CD4-positive, CD25-positive, alpha-beta regulatory T cell (primary cell): Measurements from ENCODE around the gene TPRX1. TPM values are rescaled to one million over a fixed set of nuclear protein-coding genes. Genes with fewer than 3 reads are reported as not detected.
"Not testable (repeated sequence)": the region's sequence is repeated elsewhere in the genome, so short reads cannot be mapped to it uniquely, and the experiment has no call there.

ENCODE experiments used
- ATAC-seq, 2 donors: fragments of 150-1000 bp; cut with Tn5 transposase; one replicate each; pipeline ENCODE4 v1.10.0; 2021; ENCODE audit warnings: low read depth in 2 of 2, moderate number of reproducible peaks in 2 of 2, moderate library complexity in 1 of 2
- DNase-seq, 3 donors: peaks; one replicate each; pipeline versions ENCODE4 v3.0.0 to v3.0.0-alpha.2; 2012 to 2022; ENCODE audit warnings: mixed read lengths in 1 of 3
- H3K27ac ChIP-seq: one replicate; pipeline ENCODE4 v1.7.0; 2013; ENCODE audit warnings: mild to moderate bottlenecking, low read length; ENCODE audit not compliant: insufficient read depth, poor library complexity, severe bottlenecking
- H3K27me3 ChIP-seq: one replicate; pipeline ENCODE4 v1.7.0; 2013; ENCODE audit warnings: low read length; ENCODE audit not compliant: control insufficient read depth, insufficient read depth
- H3K36me3 ChIP-seq: one replicate; pipeline ENCODE4 v1.7.0; 2013; ENCODE audit warnings: mild to moderate bottlenecking, low read length, moderate library complexity; ENCODE audit not compliant: control insufficient read depth, insufficient read depth
- H3K4me1 ChIP-seq: 2 replicates; pipeline ENCODE4 v1.7.0; 2013; ENCODE audit warnings: mild to moderate bottlenecking, low read length; ENCODE audit not compliant: insufficient read depth, control insufficient read depth, poor library complexity, severe bottlenecking
- H3K4me3 ChIP-seq: one replicate; pipeline ENCODE4 v1.7.0; 2013; ENCODE audit warnings: low read depth, mild to moderate bottlenecking, low read length, moderate library complexity
- H3K9me3 ChIP-seq, 2 experiments: 1 replicate in 1 of 2; 2 replicates in 1 of 2; pipeline ENCODE4 v1.7.0; 2013; ENCODE audit warnings: low read length in 2 of 2, mild to moderate bottlenecking in 1 of 2, moderate library complexity in 1 of 2; ENCODE audit not compliant: control insufficient read depth in 2 of 2
- H3K27ac Mint-ChIP-seq, 3 donors: one replicate each; pipeline ENCODE4 v1.8.0; 2020 to 2022; ENCODE audit warnings: mild to moderate bottlenecking in 3 of 3, mixed read lengths in 3 of 3, moderate library complexity in 2 of 3
- H3K27me3 Mint-ChIP-seq: one replicate; pipeline ENCODE4 v1.8.0; 2022; ENCODE audit warnings: mild to moderate bottlenecking, mixed read lengths
- H3K36me3 Mint-ChIP-seq: one replicate; pipeline ENCODE4 v1.8.0; 2020; ENCODE audit warnings: mixed read lengths
- H3K4me1 Mint-ChIP-seq, 4 donors: one replicate each; pipeline ENCODE4 v1.8.0; 2020 to 2022; ENCODE audit warnings: mixed read lengths in 4 of 4, mild to moderate bottlenecking in 1 of 4
- H3K4me3 Mint-ChIP-seq, 4 donors: one replicate each; pipeline ENCODE4 v1.8.0; 2020 to 2022; ENCODE audit warnings: mild to moderate bottlenecking in 4 of 4, mixed read lengths in 4 of 4, moderate library complexity in 3 of 4
- H3K9me3 Mint-ChIP-seq, 7 donors: one replicate each; pipeline ENCODE4 v1.8.0; 2020 to 2022; ENCODE audit warnings: mixed read lengths in 7 of 7, mild to moderate bottlenecking in 3 of 7, moderate library complexity in 2 of 7
- polyA plus RNA-seq, 4 donors: library from polyadenylated mRNA; unstranded; fragments of 300-500 nt; fragmentation: Illumina TruSeq; gene quantifications; one replicate each; pipeline ENCODE4 v1.2.3, GENCODE V29; 2021
- total RNA-seq: library from RNA; stranded (reverse); gene quantifications from one replicate; pipeline ENCODE4 v1.2.3, GENCODE V29; 2022

Gene TPRX1
- total and polyA plus RNA-seq, 5 donors from 2014 or later, result not detected

GRCh38 chr19:47787307-47787706, 17.0 kb downstream of the TPRX1 start:
- H3K27ac Mint-ChIP-seq, result peak overlapping the region in 1 of 3 donors; percentile 32
- not testable (repeated sequence) for H3K4me3 ChIP-seq, H3K27me3 Mint-ChIP-seq

GRCh38 chr19:47786566-47786965, 17.8 kb downstream of the TPRX1 start:
- Mint-ChIP-seq H3K9me3 (no peaks in the 10 kb centered on the region), H3K27ac (no peak overlapping the region), H3K36me3 (peaks cover 23% of the 10 kb centered on the region), H3K4me1 (peaks cover 5 to 21% (median 8%) of the 10 kb centered on the region in 4 donors), H3K27me3 (no peaks in the 10 kb centered on the region), H3K4me3 (no peak overlapping the region)
- H3K4me1 ChIP-seq, result no peaks in the 10 kb centered on the region
- no peaks in the 10 kb centered on the region for H3K9me3 ChIP-seq
- no peak for DNase-seq
- H3K4me3 ChIP-seq, result no peak overlapping the region
- H3K27ac ChIP-seq, result no peak overlapping the region
- peaks cover 19% of the 10 kb centered on the region for H3K36me3 ChIP-seq
- H3K27me3 ChIP-seq, result no peaks in the 10 kb centered on the region
- no peak for ATAC-seq

More at GRCh38 chr19:47787307-47787706, 17.0 kb downstream of the TPRX1 start:
- not testable (repeated sequence) for H3K9me3 Mint-ChIP-seq, H3K27ac ChIP-seq, ATAC-seq, H3K4me3 Mint-ChIP-seq, H3K9me3 ChIP-seq, DNase-seq, H3K27me3 ChIP-seq, H3K4me1 ChIP-seq
- Mint-ChIP-seq H3K4me1 (peaks cover 5 to 15% (median 6%) of the 10 kb centered on the region in 4 donors), H3K36me3 (peaks cover 19% of the 10 kb centered on the region)
- peaks cover 16% of the 10 kb centered on the region for H3K36me3 ChIP-seq

DNA sequence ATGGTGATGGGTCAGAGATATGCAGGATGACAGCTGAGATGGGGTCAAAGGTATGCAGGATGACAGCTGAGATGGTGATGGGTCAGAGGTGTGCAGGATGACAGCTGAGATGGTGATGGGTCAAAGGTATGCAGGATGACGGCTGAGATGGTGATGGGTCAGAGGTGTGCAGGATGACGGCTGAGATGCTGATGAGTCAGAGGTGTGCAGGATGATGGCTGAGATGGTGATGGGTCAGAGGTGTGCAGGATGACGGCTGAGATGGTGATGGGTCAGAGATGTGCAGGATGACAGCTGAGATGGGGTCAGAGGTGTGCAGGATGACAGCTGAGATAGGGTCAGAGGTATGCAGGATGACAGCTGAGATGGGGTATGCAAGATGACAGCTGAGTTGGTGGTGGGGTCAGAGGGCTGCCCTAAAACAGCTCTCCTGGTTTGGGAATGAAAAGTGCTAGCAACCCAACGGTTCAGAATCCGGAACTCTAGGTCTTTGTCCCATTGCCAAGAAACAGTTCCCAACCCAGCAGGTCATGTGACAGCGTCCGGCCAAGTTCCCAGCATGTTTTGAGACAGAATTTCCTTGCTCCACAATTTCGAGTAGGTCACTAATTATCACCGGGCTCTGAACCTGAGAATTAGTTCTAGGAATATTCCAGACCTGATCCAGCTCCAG, 22.6 kb downstream of the TPRX1 start:
- H3K36me3 Mint-ChIP-seq, result peaks cover 27% of the 10 kb centered on the region
- H3K4me1 ChIP-seq, result peaks cover 27% of the 10 kb centered on the region
- no peaks in the 10 kb centered on the region for H3K27me3 Mint-ChIP-seq
- no peaks in the 10 kb centered on the region for H3K9me3 Mint-ChIP-seq
- H3K27ac Mint-ChIP-seq, result peak overlapping the region in 2 of 3 donors; percentile 69 to 84
- H3K27me3 ChIP-seq, result no peaks in the 10 kb centered on the region
- DNase-seq (no peak), ATAC-seq (no peak)
- H3K4me1 Mint-ChIP-seq, result peaks cover 0 to 49% (median 18%) of the 10 kb centered on the region in 4 donors
- no peak overlapping the region for H3K4me3 ChIP-seq
- peak overlapping the region; percentile 61 to 99 (median 74) for H3K4me3 Mint-ChIP-seq
- H3K27ac ChIP-seq, result no peak overlapping the region
- peaks cover 23% of the 10 kb centered on the region for H3K36me3 ChIP-seq
- H3K9me3 ChIP-seq, result no peaks in the 10 kb centered on the region

DNA sequence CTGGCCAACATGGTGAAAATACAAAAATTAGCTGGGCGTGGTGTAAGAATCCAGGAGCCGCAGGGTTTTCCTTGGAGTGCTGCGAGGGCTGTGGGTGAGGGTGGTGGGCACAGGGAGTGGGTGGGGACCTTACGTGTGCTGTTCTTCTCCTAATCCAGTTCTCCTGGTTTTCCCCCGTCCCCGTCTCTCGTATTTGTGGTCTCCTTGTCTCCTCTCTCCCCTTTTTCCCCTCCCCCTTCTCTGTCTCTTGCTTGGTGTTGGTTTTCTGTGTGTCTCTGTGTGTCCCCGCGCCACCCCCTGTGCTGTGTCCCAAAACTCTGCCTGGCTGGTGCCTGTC, 24.2 kb downstream of the TPRX1 start:
- no peaks in the 10 kb centered on the region for H3K27me3 ChIP-seq
- Mint-ChIP-seq H3K27ac (peak overlapping the region; percentile 90 to 97 (median 93)), H3K4me1 (peaks cover 0 to 52% (median 21%) of the 10 kb centered on the region in 4 donors), H3K9me3 (no peaks in the 10 kb centered on the region), H3K4me3 (peak overlapping the region; percentile 92 to 99 (median 96)), H3K36me3 (peaks cover 24% of the 10 kb centered on the region), H3K27me3 (peaks cover 4% of the 10 kb centered on the region)
- peaks cover 27% of the 10 kb centered on the region for H3K4me1 ChIP-seq
- no peaks in the 10 kb centered on the region for H3K9me3 ChIP-seq
- ATAC-seq (no peak), DNase-seq (no peak)
- H3K36me3 ChIP-seq, result peaks cover 14% of the 10 kb centered on the region
- peak overlapping the region; percentile 33 for H3K27ac ChIP-seq
- H3K4me3 ChIP-seq, result no peak overlapping the region

- Mint-ChIP-seq H3K36me3 (peaks cover 24% of the 10 kb centered on the region), H3K27me3 (peaks cover 4% of the 10 kb centered on the region), H3K4me3 (peak overlapping the region; percentile 95 to 99 (median 98)), H3K27ac (peak overlapping the region; percentile 93 to 98 (median 97)), H3K4me1 (peaks cover 0 to 52% (median 21%) of the 10 kb centered on the region in 4 donors), H3K9me3 (no peaks in the 10 kb centered on the region)
- Histone ChIP-seq H3K27ac (peak overlapping the region; percentile 82), H3K36me3 (peaks cover 13% of the 10 kb centered on the region), H3K27me3 (no peaks in the 10 kb centered on the region), H3K9me3 (no peaks in the 10 kb centered on the region), H3K4me1 (peaks cover 27% of the 10 kb centered on the region), H3K4me3 (peak overlapping the region; percentile 84)
- DNase-seq (no peak), ATAC-seq (no peak)
These were observed 24.7 kb downstream of the TPRX1 start for GRCh38 chr19:47779524-47780214.

DNA sequence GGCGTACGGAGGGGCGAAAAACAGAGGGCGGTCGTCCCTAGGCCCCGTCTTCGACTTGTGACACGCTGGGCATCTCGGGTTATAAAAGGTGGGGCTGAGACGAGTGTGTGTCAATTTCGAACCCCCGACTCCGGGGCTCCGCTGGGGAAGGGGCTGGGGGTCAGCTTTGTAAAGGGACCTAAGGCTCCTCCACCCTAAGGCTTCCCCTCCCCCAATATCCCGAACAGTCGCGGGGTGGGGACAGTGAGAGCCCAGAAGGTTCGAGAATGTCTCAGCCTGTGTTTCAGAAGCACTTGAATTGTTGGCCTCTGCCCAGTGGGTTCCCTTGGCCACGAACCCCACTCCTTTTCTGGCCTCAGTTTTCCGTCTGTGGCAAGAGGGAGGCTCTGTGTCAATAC, 25.4 kb downstream of the TPRX1 start:
- H3K27me3 Mint-ChIP-seq, result peaks cover 4% of the 10 kb centered on the region
- no peaks in the 10 kb centered on the region for H3K9me3 ChIP-seq
- H3K4me3 Mint-ChIP-seq, result peak overlapping the region; percentile 95 to 99 (median 98)
- H3K27ac ChIP-seq, result peak overlapping the region; percentile 82
- DNase-seq (peak in 1 of 3 donors; percentile 23), ATAC-seq (no peak)
- peaks cover 0 to 52% (median 21%) of the 10 kb centered on the region in 4 donors for H3K4me1 Mint-ChIP-seq
- H3K4me3 ChIP-seq, result peak overlapping the region; percentile 84
- H3K36me3 Mint-ChIP-seq, result peaks cover 17% of the 10 kb centered on the region
- peaks cover 27% of the 10 kb centered on the region for H3K4me1 ChIP-seq
- H3K27me3 ChIP-seq, result no peaks in the 10 kb centered on the region
- H3K9me3 Mint-ChIP-seq, result no peaks in the 10 kb centered on the region
- peak overlapping the region; percentile 93 to 98 (median 97) for H3K27ac Mint-ChIP-seq
- peaks cover 8% of the 10 kb centered on the region for H3K36me3 ChIP-seq

DNA sequence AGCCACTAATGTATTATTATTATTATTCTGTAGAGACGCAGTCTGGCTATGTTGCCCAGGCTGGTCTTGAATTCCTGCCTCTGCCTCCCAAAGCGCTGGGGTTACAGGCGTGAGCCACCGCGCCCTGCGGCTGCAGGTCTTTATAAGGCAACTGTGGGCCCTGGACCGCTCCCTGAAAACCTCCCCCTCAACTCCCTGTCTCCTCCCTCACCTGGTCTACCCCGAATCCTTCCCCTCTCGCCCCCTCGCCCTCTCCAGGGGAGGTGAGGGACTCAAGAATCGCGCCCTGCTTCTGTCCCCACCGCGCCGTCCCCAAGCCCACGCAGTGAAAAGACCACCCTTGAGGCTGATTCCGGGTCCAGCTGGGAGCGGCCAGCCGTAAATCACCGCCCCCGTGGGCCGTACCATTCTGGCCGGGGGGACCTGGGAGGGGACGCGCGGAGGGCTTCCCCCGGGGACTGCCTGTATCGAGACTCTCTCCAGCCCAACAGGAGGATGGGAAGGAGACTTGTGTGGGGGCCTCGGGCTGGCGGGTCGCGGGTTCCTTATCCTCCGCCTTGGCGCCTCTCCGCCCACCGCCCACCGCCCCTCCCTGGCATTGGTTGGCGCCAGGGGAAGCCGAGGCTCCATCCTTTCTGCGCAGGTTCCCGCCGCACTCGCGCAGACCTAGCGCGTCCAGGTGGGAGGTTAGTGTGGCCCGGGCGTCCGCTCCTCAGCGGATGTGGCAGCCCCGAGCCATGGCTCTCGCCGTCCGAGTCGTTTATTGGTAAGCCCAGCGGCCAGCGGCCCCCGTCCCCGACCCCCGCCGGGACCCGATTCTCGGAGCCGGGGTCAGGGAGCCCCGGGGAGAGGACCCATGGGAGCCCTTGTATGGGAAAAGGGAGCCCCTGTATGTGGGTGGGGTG, 26.1 kb downstream of the TPRX1 start, which contains the start of gene SELENOW:
SELENOW (plus strand) TSS at position 655 of the 905 bp plus-strand sequence; CDS start at position 738, 83 bp downstream.
- Histone ChIP-seq H3K9me3 (no peaks in the 10 kb centered on the region), H3K27me3 (no peaks in the 10 kb centered on the region), H3K4me3 (peak within 1 kb of the TSS; percentile 84), H3K36me3 (peaks cover 8% of the 10 kb centered on the region), H3K4me1 (peaks cover 27% of the 10 kb centered on the region), H3K27ac (peak within 1 kb of the TSS; percentile 82)
- peaks cover 0 to 50% (median 21%) of the 10 kb centered on the region in 4 donors for H3K4me1 Mint-ChIP-seq
- DNase-seq (peak; percentile 67 to 86 (median 82)), ATAC-seq (peak; percentile 92 to 94)
- H3K4me3 Mint-ChIP-seq, result peak within 1 kb of the TSS; percentile 95 to 99 (median 98)
- peaks cover 4% of the 10 kb centered on the region for H3K27me3 Mint-ChIP-seq
- peak within 1 kb of the TSS; percentile 93 to 98 (median 97) for H3K27ac Mint-ChIP-seq
- peaks cover 14% of the 10 kb centered on the region for H3K36me3 Mint-ChIP-seq
- H3K9me3 Mint-ChIP-seq, result no peaks in the 10 kb centered on the region
